Measurements from ENCODE around the gene ID2.

- no peak for TF ChIP-seq EZH2 (IDR thresholded peaks at IDR 0.05; ENCODE audit: borderline replicate concordance, low read depth, low read length, severe bottlenecking)
- no peak for TF ChIP-seq CTCF (IDR thresholded peaks at IDR 0.05; ENCODE audit: borderline replicate concordance, extremely low read depth, low read length, poor library complexity, severe bottlenecking)
These were observed 3.2 kb downstream of the ID2 start for GRCh38 chr2:8684878-8685696.
